Stimulated activated CD8-positive, alpha-beta memory T cell treated with anti-CD3 and anti-CD28 coated beads, Interleukin-12 subunit alpha, Interleukin-12 subunit beta, amount 100 ng/mL, for 24 hours (primary cell): ENCODE data around the gene ZFAND2B.

Experiments used
- DNase-seq: peaks from one replicate; pipeline ENCODE4 v3.0.0-alpha.2; 2020; ENCODE audit errors: extremely low read depth

ZFAND2B gene

GRCh38 chr2:219204425-219205164 lies 2.0 kb upstream of the ZFAND2B start:
- DNase-seq, result no peak

GRCh38 chr2:219205165-219205538 lies 1.4 kb upstream of the ZFAND2B start:
- no peak for DNase-seq

GRCh38 chr2:219205981-219206327 lies 628 bp upstream of the ZFAND2B start:
- no peak for DNase-seq

- no peak for DNase-seq
These were observed 727 bp downstream of the ZFAND2B start for GRCh38 chr2:219207134-219207883.

GRCh38 chr2:219207884-219208740 lies 1.5 kb downstream of the ZFAND2B start:
- DNase-seq, result no peak

- no peak for DNase-seq
These were observed 2.9 kb downstream of the ZFAND2B start for GRCh38 chr2:219209236-219210195.

- no peak for DNase-seq
These were observed 3.8 kb downstream of the ZFAND2B start for GRCh38 chr2:219210196-219210885.

- DNase-seq, result no peak
These were observed 4.3 kb downstream of the ZFAND2B start for GRCh38 chr2:219210886-219211362.

- DNase-seq, result no peak
These were observed 6.4 kb downstream of the ZFAND2B start for GRCh38 chr2:219213026-219213415.

- no peak for DNase-seq
These were observed 7.0 kb downstream of the ZFAND2B start for GRCh38 chr2:219213486-219214071.

- no peak for DNase-seq
These were observed 7.6 kb downstream of the ZFAND2B start for GRCh38 chr2:219214141-219214540.

GRCh38 chr2:219214786-219215185 lies 8.2 kb downstream of the ZFAND2B start:
- no peak for DNase-seq

GRCh38 chr2:219215871-219216534 lies 9.4 kb downstream of the ZFAND2B start:
- DNase-seq, result no peak

GRCh38 chr2:219216535-219216915 lies 9.9 kb downstream of the ZFAND2B start:
- no peak for DNase-seq

GRCh38 chr2:219218217-219218731 lies 11.7 kb downstream of the ZFAND2B start:
- DNase-seq, result no peak

- DNase-seq, result peak; percentile 82
These were observed 12.4 kb downstream of the ZFAND2B start, which contains the start of gene ABCB6 for GRCh38 chr2:219218732-219219701. ABCB6 (minus strand) TSS chr2:219218958; CDS start chr2:219218673, 285 bp downstream.

- no peak for DNase-seq
These were observed 13.4 kb downstream of the ZFAND2B start for GRCh38 chr2:219219784-219220532.
